KMS-11 (cell line): ENCODE measurements around the gene USP10.

ENCODE experiments used
- H2AFZ ChIP-seq: fragments of 200-600 bp; sonication (generic); 2 replicates; pipeline ENCODE4 v1.6.1; 2016; ENCODE audit warnings: antibody characterized with exemption, mixed run types, low read depth
- H3K27ac ChIP-seq: fragments of 200-600 bp; sonication (generic); 2 replicates; pipeline ENCODE4 v1.6.1; 2016; ENCODE audit warnings: mild to moderate bottlenecking, mixed run types
- H3K27me3 ChIP-seq: fragments of 200-600 bp; sonication (generic); 2 replicates; pipeline ENCODE4 v1.6.1; 2017; ENCODE audit warnings: mild to moderate bottlenecking, low read depth, mixed run types, moderate library complexity; ENCODE audit not compliant: insufficient read depth
- H3K36me3 ChIP-seq: fragments of 200-600 bp; sonication (generic); 2 replicates; pipeline ENCODE4 v1.6.1; 2017; ENCODE audit warnings: mild to moderate bottlenecking, mixed run types; ENCODE audit not compliant: insufficient read depth
- H3K4me1 ChIP-seq: fragments of 200-600 bp; sonication (generic); 2 replicates; pipeline ENCODE4 v1.6.1; 2016; ENCODE audit warnings: mild to moderate bottlenecking, low read depth, mixed run types; ENCODE audit not compliant: poor library complexity, severe bottlenecking
- H3K4me2 ChIP-seq: fragments of 200-600 bp; sonication (generic); 2 replicates; pipeline ENCODE4 v1.7.0; 2016; ENCODE audit warnings: mild to moderate bottlenecking, mixed run types
- H3K4me3 ChIP-seq: fragments of 200-600 bp; sonication (generic); IDR thresholded peaks from 2 replicates; pipeline ENCODE4 v1.6.1; 2017; ENCODE audit warnings: low read depth, low read length, mixed read lengths; ENCODE audit not compliant: insufficient read depth
- H3K79me2 ChIP-seq: fragments of 200-600 bp; sonication (generic); 2 replicates; pipeline ENCODE4 v1.6.1; 2016; ENCODE audit warnings: low read depth, mixed run types; ENCODE audit not compliant: insufficient read depth
- H3K9ac ChIP-seq: fragments of 200-600 bp; sonication (generic); 2 replicates; pipeline ENCODE4 v1.6.1; 2016; ENCODE audit warnings: mild to moderate bottlenecking, mixed run types
- H4K20me1 ChIP-seq: fragments of 200-600 bp; sonication (generic); 2 replicates; pipeline ENCODE4 v1.6.1; 2016; ENCODE audit warnings: mild to moderate bottlenecking, mixed run types; ENCODE audit not compliant: insufficient read depth
- TF ChIP-seq, protein P1 (sequence below): fragments of 200-600 bp; sonication (generic); conservative IDR thresholded peaks from 2 replicates; pipeline ENCODE4 v1.6.1; 2017; ENCODE audit warnings: low read depth, mild to moderate bottlenecking, antibody characterized with exemption, low read length, moderate library complexity, mixed read lengths

USP10 gene

DNA sequence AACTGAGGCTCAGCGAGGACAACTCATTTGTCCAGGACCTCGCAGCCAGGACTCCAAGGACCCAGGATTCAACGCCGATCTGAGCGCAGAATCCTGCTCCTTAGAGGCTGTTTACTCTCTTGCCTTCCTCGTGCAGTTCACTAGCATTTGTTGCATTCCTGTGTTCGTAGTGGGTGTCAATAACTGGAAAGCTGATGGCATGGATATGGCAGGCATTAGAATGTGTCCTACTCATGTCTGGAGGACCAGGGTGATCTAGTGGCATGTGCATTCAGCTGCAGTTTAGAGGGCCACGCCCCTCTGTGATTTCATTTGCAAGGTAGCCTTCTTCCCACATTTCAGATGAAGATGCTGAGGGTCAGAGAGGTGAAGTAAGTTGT lies 120.5 kb downstream of the USP10 start:
- Histone ChIP-seq H2AFZ (no peak overlapping the region), H3K4me3 (no peak overlapping the region), H3K27ac (no peak overlapping the region), H3K27me3 (peaks cover 69% of the 10 kb centered on the region), H4K20me1 (no peaks in the 10 kb centered on the region), H3K79me2 (no peaks in the 10 kb centered on the region), H3K9ac (no peak overlapping the region), H3K4me2 (no peak overlapping the region), H3K4me1 (no peaks in the 10 kb centered on the region), H3K36me3 (no peaks in the 10 kb centered on the region)
- TF ChIP-seq, protein P1, sequence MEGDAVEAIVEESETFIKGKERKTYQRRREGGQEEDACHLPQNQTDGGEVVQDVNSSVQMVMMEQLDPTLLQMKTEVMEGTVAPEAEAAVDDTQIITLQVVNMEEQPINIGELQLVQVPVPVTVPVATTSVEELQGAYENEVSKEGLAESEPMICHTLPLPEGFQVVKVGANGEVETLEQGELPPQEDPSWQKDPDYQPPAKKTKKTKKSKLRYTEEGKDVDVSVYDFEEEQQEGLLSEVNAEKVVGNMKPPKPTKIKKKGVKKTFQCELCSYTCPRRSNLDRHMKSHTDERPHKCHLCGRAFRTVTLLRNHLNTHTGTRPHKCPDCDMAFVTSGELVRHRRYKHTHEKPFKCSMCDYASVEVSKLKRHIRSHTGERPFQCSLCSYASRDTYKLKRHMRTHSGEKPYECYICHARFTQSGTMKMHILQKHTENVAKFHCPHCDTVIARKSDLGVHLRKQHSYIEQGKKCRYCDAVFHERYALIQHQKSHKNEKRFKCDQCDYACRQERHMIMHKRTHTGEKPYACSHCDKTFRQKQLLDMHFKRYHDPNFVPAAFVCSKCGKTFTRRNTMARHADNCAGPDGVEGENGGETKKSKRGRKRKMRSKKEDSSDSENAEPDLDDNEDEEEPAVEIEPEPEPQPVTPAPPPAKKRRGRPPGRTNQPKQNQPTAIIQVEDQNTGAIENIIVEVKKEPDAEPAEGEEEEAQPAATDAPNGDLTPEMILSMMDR = no peak

DNA sequence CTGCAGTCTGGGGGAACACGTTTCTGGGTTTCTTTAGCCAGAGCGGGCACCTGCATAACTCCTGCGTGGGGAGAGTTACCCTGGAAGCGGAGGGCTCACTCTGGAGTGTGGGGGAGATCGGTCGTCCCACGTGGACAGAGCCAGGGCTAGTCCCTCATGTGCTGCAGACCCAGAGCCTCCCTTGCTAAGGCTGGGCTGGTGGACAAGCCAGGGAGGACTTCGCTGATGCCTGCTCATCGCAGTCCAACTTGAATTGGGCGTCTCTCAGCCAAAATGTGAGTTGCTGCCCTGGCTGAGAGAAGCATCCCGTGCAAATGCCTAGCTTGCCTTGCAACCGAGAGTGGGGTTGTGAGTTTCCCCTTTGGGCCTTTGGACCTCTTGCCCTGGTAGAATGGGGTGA lies 121.0 kb downstream of the USP10 start:
- no peak overlapping the region for H3K4me2 ChIP-seq
- no peak overlapping the region for H3K9ac ChIP-seq
- H3K4me3 ChIP-seq = no peak overlapping the region
- no peak overlapping the region for H3K27ac ChIP-seq
- H3K79me2 ChIP-seq = no peaks in the 10 kb centered on the region
- peaks cover 69% of the 10 kb centered on the region for H3K27me3 ChIP-seq
- H3K4me1 ChIP-seq = no peaks in the 10 kb centered on the region
- TF ChIP-seq, protein P1 = no peak
- no peaks in the 10 kb centered on the region for H3K36me3 ChIP-seq
- H4K20me1 ChIP-seq = no peaks in the 10 kb centered on the region
- no peak overlapping the region for H2AFZ ChIP-seq

DNA sequence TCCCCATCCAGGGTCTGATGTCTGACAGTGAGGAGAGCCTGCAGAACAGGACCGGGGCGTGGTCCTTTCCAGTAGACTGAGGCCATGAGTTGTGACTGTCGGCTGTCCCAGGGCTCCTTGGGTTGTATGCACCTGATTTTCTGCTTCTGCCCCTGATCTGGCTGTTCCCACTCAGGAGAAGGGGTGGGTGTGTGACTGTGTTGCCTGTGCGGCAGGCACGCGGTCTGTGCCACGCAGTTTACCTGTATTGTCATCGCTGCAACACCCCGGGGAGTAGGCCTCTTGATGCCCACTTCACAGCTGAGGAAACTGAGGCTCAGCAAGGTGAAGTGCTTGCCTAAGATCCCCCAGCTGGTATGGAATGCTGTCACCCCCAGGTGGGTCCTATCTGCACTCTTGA lies 121.4 kb downstream of the USP10 start:
- no peak overlapping the region for H3K27ac ChIP-seq
- H3K79me2 ChIP-seq = no peaks in the 10 kb centered on the region
- no peak overlapping the region for H3K4me2 ChIP-seq
- TF ChIP-seq, protein P1 = no peak
- H2AFZ ChIP-seq = no peak overlapping the region
- H3K4me3 ChIP-seq = no peak overlapping the region
- no peaks in the 10 kb centered on the region for H4K20me1 ChIP-seq
- H3K4me1 ChIP-seq = no peaks in the 10 kb centered on the region
- H3K9ac ChIP-seq = no peak overlapping the region
- peaks cover 69% of the 10 kb centered on the region for H3K27me3 ChIP-seq
- H3K36me3 ChIP-seq = no peaks in the 10 kb centered on the region

DNA sequence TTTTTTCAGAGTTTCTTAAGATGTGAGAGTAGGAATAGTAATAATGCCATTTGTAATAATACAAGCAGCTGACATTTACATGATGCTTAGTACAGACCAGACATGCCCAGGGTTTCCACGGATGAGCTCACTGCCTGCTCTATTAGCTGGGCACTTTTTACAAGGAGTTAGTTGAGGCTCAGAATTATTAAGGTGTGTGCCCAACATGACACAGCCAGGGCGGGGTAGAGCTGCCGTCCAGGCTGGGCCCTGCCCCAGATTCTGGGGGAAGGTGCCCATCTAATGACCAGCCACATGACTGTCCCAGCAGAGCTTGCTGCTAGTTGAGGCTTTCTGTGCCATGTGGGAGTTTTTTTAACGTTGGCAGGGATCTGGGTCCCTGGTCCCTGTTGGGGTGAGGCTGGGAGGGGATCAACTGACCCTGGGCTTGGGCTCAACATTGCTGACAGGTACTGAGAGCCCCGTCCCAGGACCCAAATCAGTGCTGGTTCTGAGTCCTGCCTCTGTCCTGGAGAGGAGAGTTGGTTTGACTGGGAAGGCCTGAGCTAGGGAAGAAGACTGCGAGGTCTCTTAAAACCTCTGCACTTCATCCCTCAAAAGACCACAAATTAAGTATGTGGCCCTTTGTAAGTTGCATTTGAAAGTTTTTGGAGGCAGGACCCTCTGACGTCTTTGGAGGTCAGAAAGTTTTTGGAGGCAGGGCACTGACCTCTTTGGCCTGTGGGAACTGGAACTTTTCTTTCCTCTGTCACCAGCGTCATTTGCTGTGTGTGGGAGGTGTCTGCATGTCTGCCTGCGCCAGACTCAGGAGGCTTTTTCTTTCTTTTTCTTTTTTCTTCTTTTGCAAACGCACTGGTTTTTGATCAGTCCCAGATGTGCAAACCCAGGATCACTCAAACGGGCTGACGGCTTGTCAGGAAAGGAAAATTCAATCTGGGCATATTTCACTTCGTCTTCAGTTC lies 122.2 kb downstream of the USP10 start:
- Histone ChIP-seq H3K4me1 (no peaks in the 10 kb centered on the region), H3K4me2 (no peak overlapping the region), H3K36me3 (no peaks in the 10 kb centered on the region), H3K4me3 (no peak overlapping the region), H3K27me3 (peaks cover 69% of the 10 kb centered on the region), H3K27ac (no peak overlapping the region), H2AFZ (no peak overlapping the region), H3K9ac (no peak overlapping the region), H3K79me2 (no peaks in the 10 kb centered on the region), H4K20me1 (no peaks in the 10 kb centered on the region)
- TF ChIP-seq, protein P1 = no peak
